ENCODE results near the gene GRK3. TPM values are rescaled to one million over a fixed set of nuclear protein-coding genes. Genes with fewer than 3 reads are reported as not detected.

The GRK3 gene
- total and polyA plus RNA-seq, 10 of the 15 experiments (the other 5 are each of a cell fraction or from before 2014, with no cell fraction given), result 3.1 to 35.1 (median 14.7) TPM

DNA sequence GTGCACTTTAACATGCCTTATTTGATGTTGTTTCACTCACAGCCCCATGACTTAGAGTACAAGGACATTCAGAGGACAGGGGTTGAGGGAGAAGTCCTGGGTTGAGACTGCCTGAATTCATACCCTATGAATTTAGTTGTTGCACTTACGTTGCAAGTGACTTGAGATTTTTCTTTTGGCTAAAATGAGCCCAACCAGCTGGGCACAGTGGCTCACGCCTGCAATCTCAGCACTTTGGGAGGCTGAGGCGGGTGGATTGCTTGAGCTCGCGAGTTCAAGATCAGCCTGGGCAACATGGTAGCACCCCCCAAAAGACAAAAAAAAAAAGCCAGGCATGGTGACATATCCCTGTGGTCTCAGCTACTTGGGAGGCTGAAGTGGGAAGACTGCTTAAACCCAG lies 7.3 kb upstream of the GRK3 start:
- TF ChIP-seq, protein P1, sequence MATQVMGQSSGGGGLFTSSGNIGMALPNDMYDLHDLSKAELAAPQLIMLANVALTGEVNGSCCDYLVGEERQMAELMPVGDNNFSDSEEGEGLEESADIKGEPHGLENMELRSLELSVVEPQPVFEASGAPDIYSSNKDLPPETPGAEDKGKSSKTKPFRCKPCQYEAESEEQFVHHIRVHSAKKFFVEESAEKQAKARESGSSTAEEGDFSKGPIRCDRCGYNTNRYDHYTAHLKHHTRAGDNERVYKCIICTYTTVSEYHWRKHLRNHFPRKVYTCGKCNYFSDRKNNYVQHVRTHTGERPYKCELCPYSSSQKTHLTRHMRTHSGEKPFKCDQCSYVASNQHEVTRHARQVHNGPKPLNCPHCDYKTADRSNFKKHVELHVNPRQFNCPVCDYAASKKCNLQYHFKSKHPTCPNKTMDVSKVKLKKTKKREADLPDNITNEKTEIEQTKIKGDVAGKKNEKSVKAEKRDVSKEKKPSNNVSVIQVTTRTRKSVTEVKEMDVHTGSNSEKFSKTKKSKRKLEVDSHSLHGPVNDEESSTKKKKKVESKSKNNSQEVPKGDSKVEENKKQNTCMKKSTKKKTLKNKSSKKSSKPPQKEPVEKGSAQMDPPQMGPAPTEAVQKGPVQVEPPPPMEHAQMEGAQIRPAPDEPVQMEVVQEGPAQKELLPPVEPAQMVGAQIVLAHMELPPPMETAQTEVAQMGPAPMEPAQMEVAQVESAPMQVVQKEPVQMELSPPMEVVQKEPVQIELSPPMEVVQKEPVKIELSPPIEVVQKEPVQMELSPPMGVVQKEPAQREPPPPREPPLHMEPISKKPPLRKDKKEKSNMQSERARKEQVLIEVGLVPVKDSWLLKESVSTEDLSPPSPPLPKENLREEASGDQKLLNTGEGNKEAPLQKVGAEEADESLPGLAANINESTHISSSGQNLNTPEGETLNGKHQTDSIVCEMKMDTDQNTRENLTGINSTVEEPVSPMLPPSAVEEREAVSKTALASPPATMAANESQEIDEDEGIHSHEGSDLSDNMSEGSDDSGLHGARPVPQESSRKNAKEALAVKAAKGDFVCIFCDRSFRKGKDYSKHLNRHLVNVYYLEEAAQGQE (IDR thresholded peaks at IDR 0.05; ENCODE audit: low read depth, low read length), result no peak
- no peak overlapping the region for H3K4me2 ChIP-seq (ENCODE audit: control insufficient read depth, insufficient read depth)
- no peak for DNase-seq (ENCODE audit: low read depth, low spot score)
- H3K9ac ChIP-seq (ENCODE audit: control insufficient read depth, insufficient read depth, low read length), result no peak overlapping the region
- ATAC-seq, result no peak
- no peaks in the 10 kb centered on the region for H3K36me3 ChIP-seq (ENCODE audit: control insufficient read depth in 2 of 2, insufficient read depth in 2 of 2, low read length in 1 of 2)
- H2AFZ ChIP-seq (ENCODE audit: control insufficient read depth, low read depth, low read length), result no peak overlapping the region
- no peak overlapping the region for H3K4me3 ChIP-seq
- in situ Hi-C loops (cut with MboI), result loop anchor here (5.0 kb wide), 1 partner anchor 215 kb away; no protein-coding TSS in a partner anchor
- POLR2A ChIA-PET, result no interaction called here
- H4K20me1 ChIP-seq (ENCODE audit: control insufficient read depth, insufficient read depth), result no peaks in the 10 kb centered on the region
- SMC1A ChIA-PET (ENCODE audit: uncharacterized antibody, unreplicated experiment), result interaction anchor here (2.0 kb wide), 1 partner anchor 13 kb away, joined by 11 read pairs; no protein-coding TSS in a partner anchor
- intact Hi-C loops (cut with micrococcal nuclease; ENCODE audit: unreplicated experiment), result no loop called here
- peaks cover 4% of the 10 kb centered on the region for H3K4me1 ChIP-seq (ENCODE audit: control insufficient read depth, insufficient read depth, low read length)
- RAD21 ChIA-PET (ENCODE audit: unreplicated experiment), result interaction anchor here (1.4 kb wide), 1 partner anchor 13 kb away, joined by 3 read pairs; no protein-coding TSS in a partner anchor
- H3K27ac ChIP-seq (ENCODE audit: control insufficient read depth, insufficient read depth), result no peak overlapping the region
- no peaks in the 10 kb centered on the region for H3K79me2 ChIP-seq (ENCODE audit: control insufficient read depth, insufficient read depth, low read length)
- H3K27me3 ChIP-seq (replicated peaks in 1 of 2; ENCODE audit: control insufficient read depth in 2 of 2, insufficient read depth in 2 of 2, low read length in 1 of 2), result no peaks in the 10 kb centered on the region
- H3K9me3 ChIP-seq (replicated peaks; ENCODE audit: control insufficient read depth, insufficient read depth, low read length), result no peaks in the 10 kb centered on the region
- no peak for FAIRE-seq
- BruUV-seq (replicated peaks), result no TSS peak
- 89% methylated on average over 5 of the region's 5 CpGs for WGBS (ENCODE audit: insufficient coverage, insufficient replicate concordance, low lambda C conversion rate, missing lambda C conversion rate)
- CTCF ChIA-PET, result interaction anchor here (1.1 to 3.0 kb wide), 3 partner anchors 10 to 15 kb away, joined by 3 to 14 read pairs (median 5); no protein-coding TSS in a partner anchor

DNA sequence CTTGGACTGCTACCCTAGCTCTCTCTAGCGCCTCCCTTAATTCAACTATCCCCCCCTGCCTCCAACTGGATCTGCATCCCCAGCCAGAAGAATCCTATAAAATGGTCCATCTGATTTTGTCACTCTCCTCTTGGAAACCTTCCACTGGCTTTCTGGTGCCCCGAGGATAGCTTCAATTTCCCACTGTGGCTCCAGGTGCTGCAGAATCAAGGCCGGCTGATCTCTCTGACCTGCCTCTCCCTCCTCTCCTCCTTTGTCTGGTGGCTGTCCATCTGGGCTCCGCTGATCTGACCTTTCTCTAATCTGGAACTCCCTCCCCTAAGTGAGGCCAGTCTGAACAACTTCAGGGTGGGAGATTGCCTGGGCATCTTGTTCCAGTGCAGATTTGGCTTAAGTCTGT lies 6.1 kb upstream of the GRK3 start:
- Histone ChIP-seq H3K9me3 (replicated peaks; ENCODE audit: control insufficient read depth, insufficient read depth, low read length) (no peaks in the 10 kb centered on the region), H4K20me1 (ENCODE audit: control insufficient read depth, insufficient read depth) (no peaks in the 10 kb centered on the region), H2AFZ (ENCODE audit: control insufficient read depth, low read depth, low read length) (no peak overlapping the region), H3K79me2 (ENCODE audit: control insufficient read depth, insufficient read depth, low read length) (no peaks in the 10 kb centered on the region), H3K4me2 (ENCODE audit: control insufficient read depth, insufficient read depth) (no peak overlapping the region), H3K4me3 (no peak overlapping the region), H3K27me3 (replicated peaks in 1 of 2; ENCODE audit: control insufficient read depth in 2 of 2, insufficient read depth in 2 of 2, low read length in 1 of 2) (no peaks in the 10 kb centered on the region), H3K27ac (ENCODE audit: control insufficient read depth, insufficient read depth) (no peak overlapping the region), H3K9ac (ENCODE audit: control insufficient read depth, insufficient read depth, low read length) (no peak overlapping the region), H3K36me3 (ENCODE audit: control insufficient read depth in 2 of 2, insufficient read depth in 2 of 2, low read length in 1 of 2) (no peaks in the 10 kb centered on the region), H3K4me1 (ENCODE audit: control insufficient read depth, insufficient read depth, low read length) (peaks cover 12% of the 10 kb centered on the region)
- RAD21 ChIA-PET (ENCODE audit: unreplicated experiment), result interaction anchor here (1.2 kb wide), 1 partner anchor 14 kb away, joined by 3 read pairs; no protein-coding TSS in a partner anchor
- no TSS peak for BruUV-seq (replicated peaks)
- CTCF ChIA-PET, result interaction anchor here (0.8 to 3.0 kb wide), 6 partner anchors 9 to 108 kb away, joined by 3 to 14 read pairs (median 3); no protein-coding TSS in a partner anchor
- intact Hi-C loops (cut with micrococcal nuclease; ENCODE audit: unreplicated experiment), result no loop called here
- 93% methylated on average over 4 of the region's 4 CpGs for WGBS (ENCODE audit: insufficient coverage, insufficient replicate concordance, low lambda C conversion rate, missing lambda C conversion rate)
- SMC1A ChIA-PET (ENCODE audit: uncharacterized antibody, unreplicated experiment), result interaction anchor here (1.4 to 2.0 kb wide), 3 partner anchors 11 to 16 kb away, joined by 3 to 11 read pairs (median 5); no protein-coding TSS in a partner anchor
- in situ Hi-C loops (cut with MboI), result loop anchor here (5.0 kb wide), 1 partner anchor 214 kb away; no protein-coding TSS in a partner anchor
- FAIRE-seq (no peak), ATAC-seq (no peak), DNase-seq (ENCODE audit: low read depth, low spot score) (no peak)
- POLR2A ChIA-PET, result interaction anchor here (1.6 kb wide), 1 partner anchor 9 kb away, joined by 4 read pairs; no protein-coding TSS in a partner anchor
- TF ChIP-seq, protein P2, sequence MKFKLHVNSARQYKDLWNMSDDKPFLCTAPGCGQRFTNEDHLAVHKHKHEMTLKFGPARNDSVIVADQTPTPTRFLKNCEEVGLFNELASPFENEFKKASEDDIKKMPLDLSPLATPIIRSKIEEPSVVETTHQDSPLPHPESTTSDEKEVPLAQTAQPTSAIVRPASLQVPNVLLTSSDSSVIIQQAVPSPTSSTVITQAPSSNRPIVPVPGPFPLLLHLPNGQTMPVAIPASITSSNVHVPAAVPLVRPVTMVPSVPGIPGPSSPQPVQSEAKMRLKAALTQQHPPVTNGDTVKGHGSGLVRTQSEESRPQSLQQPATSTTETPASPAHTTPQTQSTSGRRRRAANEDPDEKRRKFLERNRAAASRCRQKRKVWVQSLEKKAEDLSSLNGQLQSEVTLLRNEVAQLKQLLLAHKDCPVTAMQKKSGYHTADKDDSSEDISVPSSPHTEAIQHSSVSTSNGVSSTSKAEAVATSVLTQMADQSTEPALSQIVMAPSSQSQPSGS (IDR thresholded peaks at IDR 0.05; ENCODE audit: low read length), result no peak
- TF ChIP-seq STAT1 (conservative IDR thresholded peaks at IDR 0.05), result no peak
- TF ChIP-seq, protein P3, sequence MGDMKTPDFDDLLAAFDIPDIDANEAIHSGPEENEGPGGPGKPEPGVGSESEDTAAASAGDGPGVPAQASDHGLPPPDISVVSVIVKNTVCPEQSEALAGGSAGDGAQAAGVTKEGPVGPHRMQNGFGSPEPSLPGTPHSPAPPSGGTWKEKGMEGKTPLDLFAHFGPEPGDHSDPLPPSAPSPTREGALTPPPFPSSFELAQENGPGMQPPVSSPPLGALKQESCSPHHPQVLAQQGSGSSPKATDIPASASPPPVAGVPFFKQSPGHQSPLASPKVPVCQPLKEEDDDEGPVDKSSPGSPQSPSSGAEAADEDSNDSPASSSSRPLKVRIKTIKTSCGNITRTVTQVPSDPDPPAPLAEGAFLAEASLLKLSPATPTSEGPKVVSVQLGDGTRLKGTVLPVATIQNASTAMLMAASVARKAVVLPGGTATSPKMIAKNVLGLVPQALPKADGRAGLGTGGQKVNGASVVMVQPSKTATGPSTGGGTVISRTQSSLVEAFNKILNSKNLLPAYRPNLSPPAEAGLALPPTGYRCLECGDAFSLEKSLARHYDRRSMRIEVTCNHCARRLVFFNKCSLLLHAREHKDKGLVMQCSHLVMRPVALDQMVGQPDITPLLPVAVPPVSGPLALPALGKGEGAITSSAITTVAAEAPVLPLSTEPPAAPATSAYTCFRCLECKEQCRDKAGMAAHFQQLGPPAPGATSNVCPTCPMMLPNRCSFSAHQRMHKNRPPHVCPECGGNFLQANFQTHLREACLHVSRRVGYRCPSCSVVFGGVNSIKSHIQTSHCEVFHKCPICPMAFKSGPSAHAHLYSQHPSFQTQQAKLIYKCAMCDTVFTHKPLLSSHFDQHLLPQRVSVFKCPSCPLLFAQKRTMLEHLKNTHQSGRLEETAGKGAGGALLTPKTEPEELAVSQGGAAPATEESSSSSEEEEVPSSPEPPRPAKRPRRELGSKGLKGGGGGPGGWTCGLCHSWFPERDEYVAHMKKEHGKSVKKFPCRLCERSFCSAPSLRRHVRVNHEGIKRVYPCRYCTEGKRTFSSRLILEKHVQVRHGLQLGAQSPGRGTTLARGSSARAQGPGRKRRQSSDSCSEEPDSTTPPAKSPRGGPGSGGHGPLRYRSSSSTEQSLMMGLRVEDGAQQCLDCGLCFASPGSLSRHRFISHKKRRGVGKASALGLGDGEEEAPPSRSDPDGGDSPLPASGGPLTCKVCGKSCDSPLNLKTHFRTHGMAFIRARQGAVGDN (IDR thresholded peaks at IDR 0.05), result no peak
- no peak for TF ChIP-seq JUND (IDR thresholded peaks at IDR 0.05; ENCODE audit: low read depth, low read length)
- no peak for TF ChIP-seq TCF3 (IDR thresholded peaks at IDR 0.05; ENCODE audit: borderline replicate concordance, insufficient read depth, low read depth, low read length)
- no peak for TF ChIP-seq NFXL1 (IDR thresholded peaks at IDR 0.05; ENCODE audit: borderline replicate concordance)

Data from GM12878 (cell line).